ENCODE data around the gene CEP170. TPM values are rescaled to one million over a fixed set of nuclear protein-coding genes. Genes with fewer than 3 reads are reported as not detected.

CEP170 gene
- 100 and 128 TPM in 2 replicates for total RNA-seq

- peak; percentile 98 for DNase-seq (ENCODE audit: extremely low read depth, low read depth, low spot score)
Observed at GRCh38 chr1:243254927-243255790, at the start of gene CEP170. Gene CEP170 (minus strand): TSS chr1:243255281. CDS start chr1:243225280, 30,001 bp downstream.

- DNase-seq (ENCODE audit: extremely low read depth, low read depth, low spot score), result no peak
Observed at GRCh38 chr1:243301059-243301458, 46.0 kb upstream of the CEP170 start.

GRCh38 chr1:243299069-243299468 is 44.0 kb upstream of the CEP170 start:
- DNase-seq (ENCODE audit: extremely low read depth, low read depth, low spot score), result no peak

- DNase-seq (ENCODE audit: extremely low read depth, low read depth, low spot score), result no peak
Observed at GRCh38 chr1:243294723-243295121, 39.6 kb upstream of the CEP170 start.

- no peak for DNase-seq (ENCODE audit: extremely low read depth, low read depth, low spot score)
Observed at GRCh38 chr1:243293941-243294722, 39.1 kb upstream of the CEP170 start.

GRCh38 chr1:243292117-243292516 is 37.0 kb upstream of the CEP170 start:
- no peak for DNase-seq (ENCODE audit: extremely low read depth, low read depth, low spot score)

GRCh38 chr1:243291292-243291691 is 36.2 kb upstream of the CEP170 start:
- DNase-seq (ENCODE audit: extremely low read depth, low read depth, low spot score), result no peak

GRCh38 chr1:243288062-243288461 is 33.0 kb upstream of the CEP170 start:
- DNase-seq (ENCODE audit: extremely low read depth, low read depth, low spot score), result no peak

- DNase-seq (ENCODE audit: extremely low read depth, low read depth, low spot score), result peak; percentile 93
Observed at GRCh38 chr1:243287652-243288051, 32.6 kb upstream of the CEP170 start.

- no peak for DNase-seq (ENCODE audit: extremely low read depth, low read depth, low spot score)
Observed at GRCh38 chr1:243287123-243287460, 32.0 kb upstream of the CEP170 start.

GRCh38 chr1:243286409-243287122 is 31.5 kb upstream of the CEP170 start:
- no peak for DNase-seq (ENCODE audit: extremely low read depth, low read depth, low spot score)

- DNase-seq (ENCODE audit: extremely low read depth, low read depth, low spot score), result no peak
Observed at GRCh38 chr1:243281672-243282071, 26.6 kb upstream of the CEP170 start.

- DNase-seq (ENCODE audit: extremely low read depth, low read depth, low spot score), result no peak
Observed at GRCh38 chr1:243280571-243281129, 25.6 kb upstream of the CEP170 start.

GRCh38 chr1:243275316-243275715 is 20.2 kb upstream of the CEP170 start:
- no peak for DNase-seq (ENCODE audit: extremely low read depth, low read depth, low spot score)

GRCh38 chr1:243273945-243274344 is 18.9 kb upstream of the CEP170 start:
- DNase-seq (ENCODE audit: extremely low read depth, low read depth, low spot score), result no peak

- no peak for DNase-seq (ENCODE audit: extremely low read depth, low read depth, low spot score)
Observed at GRCh38 chr1:243273506-243273905, 18.4 kb upstream of the CEP170 start.

GRCh38 chr1:243272401-243272800 is 17.3 kb upstream of the CEP170 start:
- no peak for DNase-seq (ENCODE audit: extremely low read depth, low read depth, low spot score)

GRCh38 chr1:243271996-243272395 is 16.9 kb upstream of the CEP170 start:
- DNase-seq (ENCODE audit: extremely low read depth, low read depth, low spot score), result no peak

GRCh38 chr1:243270097-243270864 is 15.2 kb upstream of the CEP170 start:
- DNase-seq (ENCODE audit: extremely low read depth, low read depth, low spot score), result no peak

GRCh38 chr1:243269461-243269801 is 14.3 kb upstream of the CEP170 start:
- DNase-seq (ENCODE audit: extremely low read depth, low read depth, low spot score), result no peak
